Measurements from ENCODE around the gene PNPLA3.

The PNPLA3 gene

DNA sequence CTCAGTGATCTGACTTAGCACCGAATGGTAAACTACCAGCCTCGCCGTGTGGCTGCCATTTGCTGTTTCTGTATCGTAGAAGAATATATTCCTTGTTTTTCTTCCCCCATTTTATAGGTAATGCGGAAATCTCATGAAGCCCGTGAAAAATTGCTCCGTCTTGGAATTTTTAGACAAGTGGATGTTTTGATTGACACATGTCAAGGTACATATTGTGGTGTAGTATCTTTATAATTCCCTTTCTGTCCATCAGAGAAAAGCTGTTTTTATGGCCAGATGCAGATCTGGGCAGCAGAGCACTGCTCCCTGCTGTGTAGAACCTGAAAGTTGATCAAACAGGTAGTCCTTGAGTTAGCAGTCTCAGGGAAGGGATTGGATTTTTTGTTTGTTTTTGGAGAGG is 45.0 kb downstream of the PNPLA3 start:
- no peak for DNase-seq

- no peak for DNase-seq
Measured at GRCh38 chr22:43969021-43969878, 45.6 kb downstream of the PNPLA3 start.

GRCh38 chr22:43969989-43970755 is 46.6 kb downstream of the PNPLA3 start:
- no peak for DNase-seq

- DNase-seq: no peak
Measured at GRCh38 chr22:43971112-43971511, 47.5 kb downstream of the PNPLA3 start.

DNA sequence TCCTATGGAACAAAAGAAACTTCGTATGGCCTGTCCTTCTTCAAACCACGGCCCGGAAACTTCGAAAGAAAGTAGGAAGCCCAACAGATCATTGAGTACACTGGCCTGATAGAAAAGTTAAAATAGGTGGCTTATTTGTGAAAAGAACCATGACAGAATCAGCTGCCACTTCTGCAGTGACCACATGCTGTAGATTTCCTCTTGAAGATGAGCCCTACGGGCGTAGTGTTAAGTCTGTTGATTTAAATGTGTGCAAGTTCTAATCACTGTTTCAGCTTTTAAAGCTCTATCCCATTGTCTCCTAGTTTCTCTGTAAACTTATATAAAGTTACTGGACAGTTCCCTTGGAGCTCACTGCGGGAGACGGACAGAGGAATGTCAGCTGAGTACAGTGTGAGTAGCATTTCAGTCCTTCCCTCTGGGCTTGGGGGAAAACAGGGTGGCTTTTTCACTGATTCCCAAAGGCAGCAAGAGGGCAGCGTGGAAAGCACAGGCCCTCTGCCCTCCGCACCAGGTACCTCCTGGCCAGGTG is 49.4 kb downstream of the PNPLA3 start:
- no peak for DNase-seq

- DNase-seq: no peak
Measured at GRCh38 chr22:43974028-43974545, 50.5 kb downstream of the PNPLA3 start.

GRCh38 chr22:43975041-43975440 is 51.4 kb downstream of the PNPLA3 start:
- DNase-seq: no peak

DNA sequence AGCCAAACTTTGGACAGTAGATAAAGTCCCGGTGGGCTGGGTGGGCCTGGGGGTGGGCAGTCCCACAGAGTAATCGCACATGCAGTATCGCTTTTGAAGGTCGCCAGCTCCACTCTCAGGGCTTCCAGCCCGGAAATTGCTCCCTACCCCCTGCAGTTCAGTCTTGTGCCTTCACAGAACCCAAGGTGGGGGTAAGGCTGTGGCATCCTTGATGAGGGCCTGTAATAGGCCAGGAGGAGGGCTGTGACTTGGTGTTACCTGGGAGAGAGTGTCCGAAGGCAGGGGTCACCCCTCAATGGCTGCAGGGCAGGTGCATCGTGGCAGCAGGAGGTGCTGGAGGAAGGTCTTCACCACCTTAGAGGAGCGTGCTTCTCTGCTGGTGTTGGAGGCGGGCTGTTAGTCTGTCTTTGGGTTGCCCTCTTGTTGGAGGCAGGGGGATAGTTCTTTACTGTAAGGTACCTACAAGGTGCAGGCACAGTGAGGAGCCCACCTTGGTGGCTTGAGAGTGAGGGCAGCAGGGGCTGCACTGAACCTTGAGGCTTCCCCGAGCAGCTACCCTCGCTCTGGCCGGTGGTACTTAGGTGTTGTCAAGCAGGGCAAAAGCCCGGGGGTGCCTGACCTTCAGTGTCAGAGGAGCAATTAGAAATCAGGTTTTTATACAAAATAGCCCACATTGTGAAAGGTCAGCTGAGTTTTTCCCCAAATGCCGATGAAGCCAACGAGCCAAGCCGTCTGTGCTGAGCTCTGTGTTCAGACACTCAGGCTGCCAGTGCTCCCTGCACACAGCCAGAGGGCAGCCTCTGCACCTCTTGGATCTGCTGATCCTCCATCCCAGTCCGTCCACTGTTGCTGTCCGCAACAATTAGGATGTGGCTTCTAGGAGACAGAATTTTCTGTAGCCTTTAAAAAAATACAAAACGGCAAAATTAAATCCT is 53.5 kb downstream of the PNPLA3 start:
- no peak for DNase-seq

- no peak for DNase-seq
Measured at GRCh38 chr22:43978558-43978957, 55.0 kb downstream of the PNPLA3 start.

- DNase-seq: no peak
Measured at GRCh38 chr22:43980579-43980978, 57.0 kb downstream of the PNPLA3 start.

GRCh38 chr22:43980996-43981395 is 57.4 kb downstream of the PNPLA3 start:
- DNase-seq: no peak

GRCh38 chr22:43983808-43984207 is 60.2 kb downstream of the PNPLA3 start:
- no peak for DNase-seq

DNA sequence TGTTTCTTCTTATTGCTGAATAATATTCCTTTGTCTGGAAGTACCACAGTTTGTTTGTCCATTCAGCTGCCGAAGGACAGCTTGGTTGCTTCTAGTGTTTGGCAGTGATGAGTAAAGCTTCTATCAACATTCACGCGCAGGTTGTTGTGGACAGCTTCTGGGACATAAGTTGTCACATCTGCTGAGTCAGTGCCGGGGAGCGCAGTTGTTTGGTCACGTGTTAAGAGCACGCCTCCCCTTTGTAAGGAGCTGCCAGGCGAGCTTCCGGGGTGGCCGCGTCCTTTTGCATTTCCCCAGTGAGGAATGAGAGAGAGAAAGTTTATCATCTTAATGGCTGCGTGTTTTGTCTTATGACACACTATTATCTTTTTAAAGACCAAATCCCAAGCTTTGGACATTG is 61.9 kb downstream of the PNPLA3 start:
- no peak for DNase-seq

DNA sequence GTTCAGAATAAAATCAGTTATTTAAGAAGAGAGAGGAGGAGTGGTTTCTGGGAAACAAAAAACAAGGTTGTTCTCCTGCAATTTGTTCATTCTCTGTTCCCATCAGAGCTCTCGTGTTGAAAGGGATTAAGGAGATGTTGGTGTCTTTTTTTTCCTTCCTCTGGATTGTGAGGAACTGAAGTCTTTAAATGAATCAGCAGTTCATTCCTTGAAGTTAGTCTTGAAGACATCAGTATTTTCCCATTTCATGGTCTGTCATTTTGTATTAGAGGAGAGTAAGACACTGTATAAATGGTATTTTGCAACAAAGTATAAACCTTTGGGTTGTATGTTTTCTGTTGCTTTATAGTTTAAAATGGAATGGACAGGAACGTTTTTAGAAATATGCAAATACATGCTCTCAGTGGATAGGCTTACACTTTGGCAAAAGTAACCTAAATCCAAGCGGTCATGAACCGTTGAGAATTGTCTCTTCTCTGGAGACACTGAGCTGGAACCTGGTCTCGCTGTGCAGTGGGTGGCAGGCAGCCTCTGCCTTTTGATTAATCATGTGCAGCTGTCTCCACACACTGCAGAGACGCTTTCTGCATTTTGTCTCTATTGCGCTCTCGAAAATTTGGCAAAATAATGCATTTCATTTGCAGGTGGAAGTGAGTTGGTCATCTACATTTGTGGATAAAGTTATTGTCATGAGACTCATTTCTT is 64.7 kb downstream of the PNPLA3 start:
- no peak for DNase-seq

- DNase-seq: no peak
Measured at GRCh38 chr22:43988960-43989359, 65.4 kb downstream of the PNPLA3 start.

DNA sequence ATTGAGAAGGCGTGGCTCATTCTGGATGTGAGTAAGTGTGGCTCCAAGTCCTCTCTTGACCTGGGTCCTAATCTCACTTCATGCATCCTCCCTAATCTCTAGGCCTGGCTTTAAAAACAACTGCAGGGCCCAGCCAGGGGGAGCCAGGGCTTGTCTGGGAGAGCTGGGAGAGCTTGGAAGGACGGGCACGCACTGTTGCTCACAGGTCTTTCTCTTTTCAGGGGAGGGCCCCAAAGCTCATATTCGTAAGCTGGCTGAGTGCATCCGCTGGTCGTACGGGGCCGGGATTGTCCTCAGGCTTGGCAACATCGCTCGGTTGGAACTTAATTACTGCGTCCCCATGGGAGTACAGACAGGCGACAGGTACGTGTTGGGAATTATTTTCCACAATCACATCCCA is 66.4 kb downstream of the PNPLA3 start:
- no peak for DNase-seq

DNA sequence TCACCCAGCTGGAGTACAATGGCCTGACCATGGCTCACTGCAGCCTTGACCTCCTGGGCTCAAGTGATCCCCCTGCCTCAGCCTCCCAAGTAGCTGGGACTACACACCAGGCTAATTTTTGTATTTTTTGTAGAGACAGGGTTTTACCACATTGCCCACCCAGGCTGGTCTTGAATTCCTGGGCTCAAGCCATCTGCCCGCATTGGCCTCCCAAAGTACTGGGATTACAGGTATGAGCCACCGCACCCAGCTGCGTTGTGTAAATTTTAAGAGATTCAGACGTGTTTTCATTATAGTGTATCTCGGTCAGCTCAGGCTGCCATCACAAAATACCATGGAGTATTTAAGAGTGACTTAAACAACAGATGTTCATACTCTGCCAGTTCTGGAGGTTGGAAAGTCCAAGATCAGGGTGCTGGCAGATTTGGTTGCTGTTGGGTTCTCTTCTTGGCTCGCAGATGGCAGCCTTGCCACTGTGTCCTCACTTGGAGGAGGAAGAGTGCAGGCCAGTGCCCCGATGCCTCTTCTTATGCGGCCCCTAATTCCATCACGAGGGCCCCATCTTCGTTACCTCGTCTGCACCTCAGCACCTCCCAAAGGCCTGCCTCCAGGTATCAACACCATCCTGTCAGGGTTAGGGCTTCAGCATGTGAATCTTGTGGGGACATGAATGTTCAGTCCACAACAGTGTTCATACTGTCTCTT is 67.9 kb downstream of the PNPLA3 start:
- no peak for DNase-seq

DNA sequence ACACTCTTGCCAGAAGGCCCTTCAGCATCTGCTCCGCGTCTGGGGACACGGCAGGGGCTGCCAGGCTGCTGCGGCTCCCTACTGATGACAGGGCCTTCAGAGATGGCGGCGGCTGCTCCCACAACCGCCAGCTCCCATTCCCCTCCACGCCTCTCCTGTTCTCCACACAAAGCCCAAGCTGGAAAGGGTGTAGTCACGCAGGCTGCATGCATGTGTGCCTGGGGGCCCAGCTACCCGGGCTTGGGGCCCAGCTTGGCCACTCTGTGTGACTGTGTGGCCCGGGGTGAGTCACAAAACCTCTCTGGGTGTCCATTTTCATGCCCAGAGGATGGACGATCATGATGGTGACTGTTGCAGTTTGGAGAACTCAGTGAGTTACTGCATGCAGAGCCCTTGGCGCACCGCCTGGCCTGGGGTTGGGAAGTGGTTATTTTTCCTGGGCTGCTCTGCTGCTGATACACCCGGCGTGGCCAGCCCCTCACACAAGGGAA is 68.8 kb downstream of the PNPLA3 start:
- no peak for DNase-seq

DNA sequence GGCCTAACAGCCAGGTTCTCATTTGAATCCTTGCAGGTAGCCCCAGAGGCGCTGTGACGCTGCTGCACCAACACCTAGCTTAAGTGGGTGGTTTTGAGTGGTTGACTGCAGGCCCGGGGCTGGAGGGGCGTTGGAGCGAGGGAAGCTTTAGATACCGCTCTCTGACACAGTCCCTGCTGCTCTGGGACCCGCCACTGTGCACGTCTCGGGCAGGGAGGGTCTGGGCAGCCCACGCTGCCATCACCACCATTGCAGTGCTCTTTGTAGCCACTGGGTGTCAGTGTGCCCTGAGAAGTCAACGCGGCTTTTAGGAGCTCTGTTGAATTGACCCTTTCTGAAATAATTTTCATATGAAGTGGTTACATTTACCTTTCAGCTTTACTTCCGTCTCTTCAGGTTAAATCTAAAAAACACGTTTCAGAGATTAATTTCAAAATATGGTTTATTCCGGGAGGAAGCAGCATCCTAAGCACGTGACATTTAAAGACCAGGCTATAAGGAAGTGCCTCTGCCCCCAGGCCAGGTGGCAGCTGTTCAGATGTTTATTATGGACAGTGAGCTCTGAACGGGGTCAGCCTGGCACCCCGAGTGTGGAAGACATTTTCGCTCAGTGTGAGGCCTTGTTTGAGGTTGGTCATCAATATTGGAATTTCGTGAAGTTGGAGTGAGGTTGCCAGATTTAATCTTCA is 69.6 kb downstream of the PNPLA3 start:
- peak in 3 of 4 experiments; percentile 20 to 49 (median 21) for DNase-seq

GRCh38 chr22:43994006-43994405 is 70.4 kb downstream of the PNPLA3 start:
- no peak for DNase-seq

Measured in activated naive CD4-positive, alpha-beta T cell (primary cell).